Tibial artery (tissue), 4 donors: ENCODE measurements around the gene PAWR.

ENCODE experiments used
- DNase-seq, 2 donors: peaks; one replicate each; pipeline ENCODE4 v3.0.0-alpha.2; 2019
- H3K27ac ChIP-seq, 2 donors: fragments of 200-600 bp; sonication (generic) in 1 of 2; 1 replicate in 1 of 2; 2 replicates in 1 of 2; pipeline ENCODE4 v1.5.1; 2018 to 2019; ENCODE audit warnings: mild to moderate bottlenecking in 1 of 2
- H3K27me3 ChIP-seq, 2 donors: fragments of 200-600 bp; sonication (generic) in 1 of 2; one replicate each; pipeline versions ENCODE4 v1.5.1 to v1.6.0; 2016 to 2019
- H3K36me3 ChIP-seq, 3 donors: fragments of 200-600 bp; sonication (generic) in 2 of 3; one replicate each; pipeline ENCODE4 v1.5.1; 2016 to 2019; ENCODE audit warnings: mild to moderate bottlenecking in 2 of 3
- H3K4me1 ChIP-seq, 4 donors: fragments of 200-600 bp; sonication (generic) in 2 of 4; 1 replicate in 3 of 4; 2 replicates in 1 of 4; pipeline ENCODE4 v1.5.1; 2016 to 2019
- H3K4me3 ChIP-seq, 2 donors: fragments of 200-600 bp; sonication (generic) in 1 of 2; 1 replicate in 1 of 2; 2 replicates in 1 of 2; pipeline ENCODE4 v1.5.1; 2018 to 2019; ENCODE audit warnings: mild to moderate bottlenecking in 2 of 2
- H3K9me3 ChIP-seq, 3 donors: fragments of 200-600 bp; sonication (generic) in 1 of 3; one replicate each; pipeline ENCODE4 v1.5.1; 2016 to 2019
- CTCF ChIP-seq, 2 experiments: fragments of 200-600 bp in 1 of 2; fragments of 450-650 bp in 1 of 2; IDR thresholded peaks; one replicate each; pipeline ENCODE4 v1.5.1; 2017 to 2019; ENCODE audit warnings: antibody characterized with exemption in 2 of 2, mild to moderate bottlenecking in 1 of 2, moderate library complexity in 1 of 2
- intact Hi-C: fragments of 100-400 bp; cut with DNase I; formaldehyde crosslinking; loops from one replicate; pipeline ENCODE4 v1.15.0; 2023; ENCODE audit warnings: low total_unique reads

Gene PAWR

GRCh38 chr12:79645235-79645630 lies 45.5 kb downstream of the PAWR start:
- TF ChIP-seq CTCF (IDR thresholded peaks at IDR 0.05), result no peak
- Histone ChIP-seq H3K36me3 (no peaks in the 10 kb centered on the region), H3K27ac (no peak overlapping the region), H3K4me3 (no peak overlapping the region), H3K9me3 (no peaks in the 10 kb centered on the region), H3K4me1 (peaks cover 0 to 51% (median 7%) of the 10 kb centered on the region in 4 donors), H3K27me3 (no peaks in the 10 kb centered on the region)
- intact Hi-C loops, result no loop called here
- DNase-seq, result no peak

- no peak overlapping the region for H3K27ac ChIP-seq
- intact Hi-C loops, result no loop called here
- H3K4me3 ChIP-seq, result no peak overlapping the region
- H3K36me3 ChIP-seq, result no peaks in the 10 kb centered on the region
- no peak for TF ChIP-seq CTCF (IDR thresholded peaks at IDR 0.05)
- DNase-seq, result no peak
- H3K27me3 ChIP-seq, result no peaks in the 10 kb centered on the region
- peaks cover 0 to 46% (median 7%) of the 10 kb centered on the region in 4 donors for H3K4me1 ChIP-seq
- H3K9me3 ChIP-seq, result no peaks in the 10 kb centered on the region
Observed at GRCh38 chr12:79644274-79645234, 46.2 kb downstream of the PAWR start.

- Histone ChIP-seq H3K9me3 (no peaks in the 10 kb centered on the region), H3K27ac (no peak overlapping the region), H3K4me3 (no peak overlapping the region), H3K4me1 (peaks cover 0 to 39% (median 5%) of the 10 kb centered on the region in 4 donors), H3K27me3 (no peaks in the 10 kb centered on the region), H3K36me3 (no peaks in the 10 kb centered on the region)
- DNase-seq, result no peak
- TF ChIP-seq CTCF (IDR thresholded peaks at IDR 0.05), result no peak
- intact Hi-C loops, result no loop called here
Observed at GRCh38 chr12:79643821-79644220, 46.9 kb downstream of the PAWR start.

GRCh38 chr12:79638490-79638889 lies 52.3 kb downstream of the PAWR start:
- intact Hi-C loops, result no loop called here
- Histone ChIP-seq H3K27ac (no peak overlapping the region), H3K36me3 (no peaks in the 10 kb centered on the region), H3K4me3 (no peak overlapping the region), H3K27me3 (no peaks in the 10 kb centered on the region), H3K4me1 (peaks cover 0 to 46% (median 3%) of the 10 kb centered on the region in 4 donors), H3K9me3 (no peaks in the 10 kb centered on the region)
- no peak for TF ChIP-seq CTCF (IDR thresholded peaks at IDR 0.05)
- DNase-seq, result no peak

- Histone ChIP-seq H3K4me1 (peaks cover 0 to 37% (median 3%) of the 10 kb centered on the region in 4 donors), H3K4me3 (no peak overlapping the region), H3K36me3 (no peaks in the 10 kb centered on the region), H3K9me3 (no peaks in the 10 kb centered on the region), H3K27me3 (no peaks in the 10 kb centered on the region), H3K27ac (no peak overlapping the region)
- no peak for TF ChIP-seq CTCF (IDR thresholded peaks at IDR 0.05)
- no peak for DNase-seq
- intact Hi-C loops, result no loop called here
Observed at GRCh38 chr12:79637093-79637492, 53.7 kb downstream of the PAWR start.
